GM21619 (cell line): Measurements from ENCODE around the gene CYP2C9.

ENCODE experiments used
- ATAC-seq: cut with Tn5 transposase; IDR thresholded peaks from one replicate; pipeline ENCODE4 v1.9.1; 2021; ENCODE audit not compliant: unreplicated experiment

The CYP2C9 gene

GRCh38 chr10:95035332-95036295, 97.2 kb downstream of the CYP2C9 start:
- no peak for ATAC-seq

GRCh38 chr10:95039281-95039680, 100.8 kb downstream of the CYP2C9 start:
- no peak for ATAC-seq
